Uterus (tissue), 4 donors: Measurements from ENCODE around the gene MRGPRF. TPM values are rescaled to one million over a fixed set of nuclear protein-coding genes. Genes with fewer than 3 reads are reported as not detected.
"Not testable (repeated sequence)": the region's sequence is repeated elsewhere in the genome, so short reads cannot be mapped to it uniquely, and the experiment has no call there.

ENCODE experiments used
- DNase-seq, 2 donors: peaks; one replicate each; pipeline ENCODE4 v3.0.0-alpha.2; 2019 to 2020
- H3K27ac ChIP-seq, 2 donors: fragments of 200-600 bp; sonication (generic); 1 replicate in 1 of 2; 2 replicates in 1 of 2; pipeline ENCODE4 v1.5.1; 2016 to 2018
- H3K27me3 ChIP-seq, 2 donors: fragments of 200-600 bp; sonication (generic); one replicate each; pipeline ENCODE4 v1.5.1; 2018 to 2019; ENCODE audit warnings: control low read depth in 1 of 2
- H3K36me3 ChIP-seq, 2 donors: fragments of 200-600 bp; sonication (generic); one replicate each; pipeline ENCODE4 v1.5.1; 2019; ENCODE audit warnings: control low read depth in 1 of 2
- H3K4me1 ChIP-seq, 2 donors: fragments of 200-600 bp; sonication (generic); one replicate each; pipeline ENCODE4 v1.5.1; 2018 to 2019; ENCODE audit warnings: control low read depth in 1 of 2
- H3K4me3 ChIP-seq, 2 donors: fragments of 200-600 bp; sonication (generic); 1 replicate in 1 of 2; 2 replicates in 1 of 2; pipeline ENCODE4 v1.5.1; 2018 to 2019; ENCODE audit warnings: mild to moderate bottlenecking in 1 of 2
- H3K9me3 ChIP-seq, 2 donors: fragments of 200-600 bp; sonication (generic); one replicate each; pipeline ENCODE4 v1.5.1; 2019; ENCODE audit warnings: control low read depth in 1 of 2
- POLR2A ChIP-seq, 2 donors: fragments of 450-650 bp; IDR thresholded peaks; one replicate each; pipeline ENCODE4 v1.6.1; 2016; ENCODE audit warnings: antibody characterized with exemption in 2 of 2, mild to moderate bottlenecking in 1 of 2, moderate library complexity in 1 of 2
- intact Hi-C: fragments of 100-400 bp; cut with DNase I; formaldehyde crosslinking; loops from one replicate; pipeline ENCODE4 v1.15.1; 2023; ENCODE audit warnings: low total_unique reads
- total RNA-seq, 4 donors: library from RNA; depleted of rRNA in 3 of 4; stranded (reverse); fragments of >200 nt in 3 of 4; gene quantifications; one replicate each; pipeline versions ENCODE4 v1.1.0 to v1.2.4, GENCODE V29; 2014 to 2023
- TF ChIP-seq, protein P1 (sequence below), 4 experiments: fragments of 200-600 bp in 2 of 4; fragments of 450-650 bp in 2 of 4; sonication (generic) in 2 of 4; IDR thresholded peaks; one replicate each; pipeline ENCODE4 v1.5.1; 2016 to 2019; ENCODE audit warnings: antibody characterized with exemption in 4 of 4, mild to moderate bottlenecking in 2 of 4, moderate library complexity in 1 of 4
- donor health status: DM: yes; HTN: yes; CAD: no.

MRGPRF gene
- total RNA-seq, 4 donors from 2014 or later = 52.6 to 173 (median 75.0) TPM

DNA sequence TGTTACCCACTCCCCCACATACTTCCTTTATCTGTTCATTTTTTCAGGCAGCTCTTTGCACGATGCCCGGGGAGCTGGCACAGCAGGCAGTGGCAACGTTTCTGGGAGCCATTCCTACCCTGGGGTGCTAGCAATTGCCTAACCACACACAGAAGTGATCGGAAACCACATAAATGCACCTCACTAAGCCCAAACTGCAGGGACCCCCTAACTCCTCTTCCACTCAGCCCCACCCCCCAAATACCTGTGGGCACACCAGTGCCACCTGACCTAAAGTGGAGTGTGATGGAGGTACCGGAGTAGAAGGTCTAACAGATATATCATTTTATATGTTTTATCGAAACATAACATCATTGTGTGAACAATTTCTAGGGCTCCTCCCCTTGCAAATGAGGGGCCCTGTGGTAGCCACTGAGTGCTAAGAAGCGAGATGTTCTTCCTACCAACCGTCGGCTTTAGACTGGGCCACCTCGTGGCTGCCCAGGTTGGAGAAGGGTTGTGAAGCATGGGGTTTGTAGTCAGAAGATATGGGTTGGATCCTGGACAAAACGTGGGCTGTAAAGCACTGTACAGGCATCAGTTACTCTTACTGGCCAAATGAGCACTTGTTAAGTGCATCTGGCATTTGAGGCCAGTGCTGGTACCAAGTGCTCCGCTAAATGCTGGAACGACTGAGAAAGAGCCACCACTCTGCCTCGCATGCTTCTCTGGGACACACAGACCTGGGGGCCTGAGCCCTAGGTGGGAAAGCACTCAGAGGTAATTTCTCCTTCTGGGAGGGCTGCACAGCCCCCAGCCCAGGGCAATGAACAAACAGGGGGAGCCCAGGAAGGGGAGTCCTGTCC is 35.0 kb downstream of the MRGPRF start:
- DNase-seq = no peak
- H3K27me3 ChIP-seq = no peaks in the 10 kb centered on the region
- no peaks in the 10 kb centered on the region for H3K9me3 ChIP-seq
- H3K27ac ChIP-seq = no peak overlapping the region
- no peaks in the 10 kb centered on the region for H3K36me3 ChIP-seq
- TF ChIP-seq POLR2A (IDR thresholded peaks at IDR 0.05) = no peak
- TF ChIP-seq, protein P1, sequence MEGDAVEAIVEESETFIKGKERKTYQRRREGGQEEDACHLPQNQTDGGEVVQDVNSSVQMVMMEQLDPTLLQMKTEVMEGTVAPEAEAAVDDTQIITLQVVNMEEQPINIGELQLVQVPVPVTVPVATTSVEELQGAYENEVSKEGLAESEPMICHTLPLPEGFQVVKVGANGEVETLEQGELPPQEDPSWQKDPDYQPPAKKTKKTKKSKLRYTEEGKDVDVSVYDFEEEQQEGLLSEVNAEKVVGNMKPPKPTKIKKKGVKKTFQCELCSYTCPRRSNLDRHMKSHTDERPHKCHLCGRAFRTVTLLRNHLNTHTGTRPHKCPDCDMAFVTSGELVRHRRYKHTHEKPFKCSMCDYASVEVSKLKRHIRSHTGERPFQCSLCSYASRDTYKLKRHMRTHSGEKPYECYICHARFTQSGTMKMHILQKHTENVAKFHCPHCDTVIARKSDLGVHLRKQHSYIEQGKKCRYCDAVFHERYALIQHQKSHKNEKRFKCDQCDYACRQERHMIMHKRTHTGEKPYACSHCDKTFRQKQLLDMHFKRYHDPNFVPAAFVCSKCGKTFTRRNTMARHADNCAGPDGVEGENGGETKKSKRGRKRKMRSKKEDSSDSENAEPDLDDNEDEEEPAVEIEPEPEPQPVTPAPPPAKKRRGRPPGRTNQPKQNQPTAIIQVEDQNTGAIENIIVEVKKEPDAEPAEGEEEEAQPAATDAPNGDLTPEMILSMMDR (IDR thresholded peaks at IDR 0.05) = no peak
- H3K4me1 ChIP-seq = no peaks in the 10 kb centered on the region
- intact Hi-C loops = no loop called here
- no peak overlapping the region for H3K4me3 ChIP-seq

DNA sequence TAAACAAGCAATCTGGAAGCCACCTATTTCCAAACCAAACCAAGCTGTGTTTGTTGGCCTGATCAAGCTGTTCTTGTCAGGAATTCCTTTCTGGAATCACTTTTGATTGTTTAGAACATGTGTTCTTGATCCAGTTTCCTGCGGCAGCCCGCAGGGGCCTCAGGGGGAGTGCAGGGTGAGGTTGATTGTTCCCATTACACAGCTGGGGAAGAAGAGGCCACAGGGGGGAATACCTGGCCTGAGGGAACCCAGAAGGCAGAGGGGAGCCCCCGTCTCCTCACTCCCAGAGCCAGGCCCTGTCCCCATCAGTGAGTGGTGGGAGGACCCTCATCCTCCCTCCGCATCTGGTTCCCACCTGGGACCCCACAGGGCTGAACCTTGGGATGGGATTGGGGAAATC is 36.5 kb downstream of the MRGPRF start:
- H3K9me3 ChIP-seq = no peaks in the 10 kb centered on the region
- H3K27me3 ChIP-seq = no peaks in the 10 kb centered on the region
- no peak for DNase-seq
- H3K4me1 ChIP-seq = no peaks in the 10 kb centered on the region
- no peaks in the 10 kb centered on the region for H3K36me3 ChIP-seq
- no peak for TF ChIP-seq POLR2A (IDR thresholded peaks at IDR 0.05)
- TF ChIP-seq, protein P1 (IDR thresholded peaks at IDR 0.05) = no peak
- intact Hi-C loops = no loop called here
- H3K27ac ChIP-seq = no peak overlapping the region
- H3K4me3 ChIP-seq = no peak overlapping the region

DNA sequence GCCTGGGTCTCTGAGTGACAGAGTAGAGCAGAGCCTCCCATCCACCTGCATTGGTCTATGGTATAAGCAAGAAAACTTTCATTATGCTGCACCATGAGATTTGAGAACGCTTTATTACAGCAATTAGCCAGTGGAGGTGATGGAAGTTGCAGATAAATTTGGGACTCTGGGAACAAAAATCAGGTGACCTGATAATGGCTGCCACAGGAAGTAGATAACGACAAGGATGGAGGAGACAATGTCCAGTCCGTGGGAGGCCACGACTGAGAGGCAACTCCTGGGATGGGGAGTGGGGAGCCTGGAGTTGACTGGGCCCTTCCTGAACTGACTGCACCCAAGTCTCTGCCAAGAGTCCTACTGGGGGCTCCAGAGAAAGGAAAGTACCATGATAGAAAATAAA is 37.0 kb downstream of the MRGPRF start:
- intact Hi-C loops = no loop called here
- Histone ChIP-seq H3K4me1 (no peaks in the 10 kb centered on the region), H3K27me3 (no peaks in the 10 kb centered on the region), H3K27ac (no peak overlapping the region), H3K4me3 (no peak overlapping the region), H3K36me3 (no peaks in the 10 kb centered on the region), H3K9me3 (no peaks in the 10 kb centered on the region)
- DNase-seq = no peak
- TF ChIP-seq, protein P1 (IDR thresholded peaks at IDR 0.05) = no peak
- TF ChIP-seq POLR2A (IDR thresholded peaks at IDR 0.05) = no peak

DNA sequence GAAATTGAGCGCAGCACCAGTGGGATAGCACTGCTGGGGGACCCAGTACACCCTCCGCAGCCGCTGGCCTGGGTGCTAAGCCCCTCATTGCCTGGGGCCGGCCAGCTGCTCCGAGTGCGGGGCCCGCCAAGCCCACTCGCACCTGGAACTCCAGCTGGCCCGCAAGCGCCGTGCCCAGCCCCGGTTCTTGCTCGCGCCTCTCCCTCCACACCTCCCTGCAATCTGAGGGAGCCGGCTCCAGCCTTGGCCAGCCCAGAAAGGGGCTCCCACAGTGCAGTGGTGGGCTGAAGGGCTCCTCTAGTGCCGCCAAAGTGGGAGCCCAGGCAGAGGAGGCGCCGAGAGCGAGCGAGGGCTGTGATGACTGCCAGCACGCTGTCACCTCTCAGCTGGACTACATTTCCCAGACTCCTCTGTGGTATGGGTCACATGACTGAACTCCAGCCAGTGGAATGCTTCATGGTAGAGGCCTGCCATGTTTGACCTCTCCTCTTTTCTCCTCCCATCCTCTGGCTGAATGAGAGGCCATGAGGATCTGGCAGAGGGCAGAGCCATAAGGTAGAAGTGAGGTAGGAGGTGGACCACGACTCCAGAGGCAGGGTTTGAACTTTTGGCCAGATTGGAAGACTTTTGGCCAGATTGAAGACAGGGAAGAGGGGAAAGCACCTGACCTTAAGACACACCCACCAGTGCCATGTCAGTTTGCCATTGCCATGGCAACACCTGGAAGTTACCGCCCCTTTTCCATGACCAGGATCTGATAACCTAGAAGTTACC is 38.4 kb downstream of the MRGPRF start:
- Histone ChIP-seq H3K4me3 (no peak overlapping the region), H3K27ac (no peak overlapping the region), H3K27me3 (no peaks in the 10 kb centered on the region), H3K9me3 (no peaks in the 10 kb centered on the region), H3K36me3 (no peaks in the 10 kb centered on the region), H3K4me1 (no peaks in the 10 kb centered on the region)
- DNase-seq = peak in 1 of 2 donors; percentile 11
- TF ChIP-seq, protein P1 (IDR thresholded peaks at IDR 0.05) = no peak
- TF ChIP-seq POLR2A (IDR thresholded peaks at IDR 0.05) = no peak
- intact Hi-C loops = no loop called here

DNA sequence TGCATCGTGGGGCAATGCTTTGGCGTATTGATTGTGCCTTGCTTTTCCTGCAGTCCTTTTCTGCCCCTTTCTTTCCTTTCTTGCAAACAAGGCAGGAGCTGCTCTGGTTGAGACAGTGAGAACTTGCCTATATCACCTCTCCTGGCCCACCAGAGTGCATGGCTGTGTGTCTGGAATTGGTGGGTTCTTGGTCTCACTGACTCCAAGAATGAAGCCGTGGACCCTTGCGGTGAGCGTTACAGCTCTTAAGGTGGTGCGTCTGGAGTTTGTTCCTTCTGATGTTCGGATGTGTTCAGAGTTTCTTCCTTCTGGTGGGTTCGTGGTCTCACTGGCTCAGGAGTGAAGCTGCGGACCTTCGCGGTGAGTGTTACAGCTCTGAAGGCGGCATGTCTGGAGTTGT is 39.3 kb downstream of the MRGPRF start:
- intact Hi-C loops, H3K36me3 ChIP-seq, H3K9me3 ChIP-seq, H3K4me3 ChIP-seq, H3K27ac ChIP-seq, H3K4me1 ChIP-seq, H3K27me3 ChIP-seq: not testable (repeated sequence)
- DNase-seq = peak in 1 of 2 donors; percentile 2
